NK-92 (cell line): Measurements from ENCODE around the gene DPY19L3.
"Not testable (repeated sequence)": the region's sequence is repeated elsewhere in the genome, so short reads cannot be mapped to it uniquely, and the experiment has no call there.

Source experiments
- DNase-seq: peaks from one replicate; lab custom pipeline; 2025; ENCODE audit not compliant: unreplicated experiment; lab: John Stamatoyannopoulos, UW

DPY19L3 gene

DNA sequence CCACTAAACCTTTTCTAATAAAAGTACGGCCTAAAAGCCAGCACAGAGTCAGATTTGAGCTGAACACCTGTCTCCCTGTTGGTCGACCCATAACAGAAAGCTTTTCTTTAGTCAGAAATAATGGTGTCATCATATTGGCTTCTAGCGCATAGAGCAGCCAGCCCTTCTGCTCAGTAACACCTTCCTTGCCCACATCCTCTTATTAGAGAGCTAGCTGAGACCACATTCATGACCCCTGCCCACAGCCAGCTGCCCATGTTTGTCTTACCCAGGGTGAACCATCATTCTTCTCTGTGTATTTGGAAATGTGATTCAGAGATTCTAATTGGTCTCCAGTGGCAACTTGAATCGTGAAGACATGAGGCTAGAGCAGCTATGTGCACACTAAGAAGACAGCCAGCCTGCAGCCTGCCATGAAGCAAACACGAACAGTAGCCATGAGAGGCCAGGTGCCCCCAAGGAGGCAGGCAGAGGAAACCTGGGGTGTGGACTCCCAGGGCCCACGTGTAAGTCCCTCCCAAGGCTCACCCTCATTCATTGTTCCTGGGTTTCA, 93.2 kb downstream of the DPY19L3 start:
- no peak for DNase-seq

DNA sequence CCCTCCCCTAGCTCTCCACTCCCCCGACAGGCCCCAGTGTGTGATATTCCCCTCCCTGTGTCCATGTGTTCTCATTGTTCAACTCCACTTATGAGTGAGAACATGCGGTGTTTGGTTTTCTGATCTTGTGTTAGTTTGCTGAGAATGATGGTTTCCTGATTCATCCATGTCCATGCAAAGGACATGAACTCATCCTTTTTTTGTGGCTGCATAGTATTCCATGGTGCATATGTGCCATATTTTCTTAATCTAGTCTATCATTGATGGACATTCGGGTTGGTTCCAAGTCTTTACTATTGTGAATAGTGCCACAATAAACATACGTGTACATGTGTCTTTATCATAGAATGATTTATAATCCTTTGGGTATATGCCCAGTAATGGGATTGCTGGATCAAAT, 106.9 kb downstream of the DPY19L3 start:
- DNase-seq: not testable (repeated sequence)

GRCh38 chr19:32519023-32519422, 113.5 kb downstream of the DPY19L3 start:
- DNase-seq: no peak

- no peak for DNase-seq
Observed at GRCh38 chr19:32522967-32523366, 117.4 kb downstream of the DPY19L3 start.

DNA sequence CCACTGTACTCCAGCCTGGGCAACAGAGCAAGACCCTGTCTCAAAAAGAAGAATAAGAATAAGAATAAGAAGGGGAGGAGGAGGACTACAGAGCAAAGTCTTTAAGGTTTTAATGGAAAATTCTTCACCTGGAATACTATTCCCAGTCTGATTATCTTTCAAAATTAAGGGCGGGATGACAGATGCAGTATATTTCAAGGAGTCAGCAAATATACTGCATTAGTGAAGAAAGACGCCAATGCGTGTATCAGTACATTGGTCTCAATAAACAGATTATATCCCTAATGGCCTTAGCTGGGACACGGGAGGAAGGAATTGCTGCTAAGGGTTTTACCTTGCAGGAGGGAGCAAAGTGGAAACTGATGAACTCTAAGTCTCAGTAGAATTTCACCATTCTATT, 121.3 kb downstream of the DPY19L3 start:
- no peak for DNase-seq

DNA sequence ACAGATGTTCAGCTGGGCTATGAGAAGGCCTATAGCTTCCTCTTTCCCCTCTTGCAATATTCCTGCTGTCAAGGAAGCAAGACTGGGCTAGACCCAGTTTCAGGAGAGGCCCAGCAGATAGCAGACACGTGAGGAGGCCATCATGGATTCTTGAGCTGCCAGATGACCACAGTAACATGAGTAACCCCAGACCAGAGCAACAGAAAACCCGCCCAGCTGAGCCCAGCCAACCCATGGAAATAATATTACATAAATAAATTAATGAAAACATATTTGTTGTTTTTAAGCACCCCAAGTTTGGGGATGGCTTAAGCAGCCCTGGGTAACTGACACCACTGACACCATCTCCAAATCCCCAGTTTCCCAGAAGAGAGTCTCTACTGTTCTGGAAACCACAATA, 125.2 kb downstream of the DPY19L3 start:
- no peak for DNase-seq

DNA sequence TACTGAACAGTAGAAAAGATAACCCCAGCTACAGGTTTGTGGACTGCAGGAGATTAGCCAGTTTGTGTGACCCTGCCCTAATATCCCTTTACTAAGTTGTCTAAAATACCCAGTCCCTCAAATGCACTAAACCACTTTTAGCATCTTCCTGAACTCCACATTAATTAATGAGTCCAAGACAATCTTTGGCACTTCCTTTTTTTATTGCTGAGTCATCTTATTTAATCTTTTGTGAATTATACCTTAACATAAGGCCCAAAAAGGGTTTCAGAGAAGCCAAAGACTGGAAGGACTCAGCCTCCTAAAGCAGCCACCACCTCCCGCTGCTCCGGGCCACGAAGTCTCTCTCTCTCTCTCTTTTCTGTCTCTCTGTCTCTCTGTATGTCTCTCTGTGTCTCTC, 126.7 kb downstream of the DPY19L3 start:
- no peak for DNase-seq
